ENCODE data around the gene GCFC2.
"Not testable (repeated sequence)": the region's sequence is repeated elsewhere in the genome, so short reads cannot be mapped to it uniquely, and the experiment has no call there.

GCFC2 gene

GRCh38 chr2:75711590-75711989 lies 875 bp upstream of the GCFC2 start:
- H3K9me3 ChIP-seq (replicated peaks in 1 of 2; ENCODE audit: control insufficient read depth in 2 of 2, insufficient read depth in 1 of 2, low read depth in 1 of 2, low read length in 2 of 2); H2BK120ac ChIP-seq (ENCODE audit: low read depth, low read length); DNase-seq (ENCODE audit: low spot score); H2BK15ac ChIP-seq (ENCODE audit: low read length); H4K91ac ChIP-seq (ENCODE audit: low read depth, low read length, poor library complexity); H3K79me1 ChIP-seq (ENCODE audit: low read depth, low read length); H2AFZ ChIP-seq (ENCODE audit: low read length); H3K23ac ChIP-seq (ENCODE audit: low read depth, low read length, poor library complexity); H3K27ac ChIP-seq (replicated peaks; ENCODE audit: low read length); H2BK5ac ChIP-seq (ENCODE audit: low read length); H2AK5ac ChIP-seq (ENCODE audit: low read depth, low read length); H3K4me1 ChIP-seq (ENCODE audit: control insufficient read depth in 2 of 2, insufficient read depth in 1 of 2, low read depth in 1 of 2, low read length in 2 of 2); H3K27me3 ChIP-seq (ENCODE audit: control insufficient read depth in 3 of 3, insufficient read depth in 3 of 3, low read depth in 1 of 3, low read length in 3 of 3); H3K4me2 ChIP-seq (ENCODE audit: insufficient read depth, low read length, poor library complexity, severe bottlenecking); H2BK12ac ChIP-seq (ENCODE audit: low read length); H4K8ac ChIP-seq (ENCODE audit: low read depth, low read length); H3K4ac ChIP-seq (ENCODE audit: low read length); H3K9ac ChIP-seq (ENCODE audit: low read depth, low read length, poor library complexity); H3K36me3 ChIP-seq (replicated peaks in 1 of 2; ENCODE audit: control insufficient read depth in 2 of 2, insufficient read depth in 2 of 2, low read length in 2 of 2); H3K4me3 ChIP-seq (ENCODE audit: low read length in 2 of 2); H3K18ac ChIP-seq (ENCODE audit: low read length); H3K14ac ChIP-seq (ENCODE audit: low read length): not testable (repeated sequence)
- no CpG with 5 or more reads among the region's 31 CpGs for WGBS, 2 donors (ENCODE audit: extremely low coverage in 2 of 2, insufficient read length in 2 of 2, insufficient replicate concordance in 1 of 2)

- Histone ChIP-seq H3K23ac (ENCODE audit: low read depth, low read length, poor library complexity) (peak overlapping the region; percentile 80), H3K18ac (ENCODE audit: low read length) (peak overlapping the region; percentile 97), H3K36me3 (replicated peaks in 1 of 2; ENCODE audit: control insufficient read depth in 2 of 2, insufficient read depth in 2 of 2, low read length in 2 of 2) (no peaks in the 10 kb centered on the region), H2BK5ac (ENCODE audit: low read length) (peak overlapping the region; percentile 93), H3K27ac (replicated peaks; ENCODE audit: low read length) (peak overlapping the region; percentile 85), H3K27me3 (ENCODE audit: control insufficient read depth in 3 of 3, insufficient read depth in 3 of 3, low read depth in 1 of 3, low read length in 3 of 3) (no peaks in the 10 kb centered on the region), H2AFZ (ENCODE audit: low read length) (peak overlapping the region; percentile 86), H3K4me3 (ENCODE audit: low read length in 2 of 2) (peak overlapping the region; percentile 40 to 82), H2BK12ac (ENCODE audit: low read length) (no peak overlapping the region), H4K91ac (ENCODE audit: low read depth, low read length, poor library complexity) (no peak overlapping the region), H3K14ac (ENCODE audit: low read length) (no peak overlapping the region), H4K8ac (ENCODE audit: low read depth, low read length) (no peak overlapping the region), H2AK5ac (ENCODE audit: low read depth, low read length) (no peak overlapping the region), H2BK15ac (ENCODE audit: low read length) (no peak overlapping the region), H3K4me2 (ENCODE audit: insufficient read depth, low read length, poor library complexity, severe bottlenecking) (peak overlapping the region; percentile 57), H3K9ac (ENCODE audit: low read depth, low read length, poor library complexity) (peak overlapping the region; percentile 70), H2BK120ac (ENCODE audit: low read depth, low read length) (no peak overlapping the region), H3K79me1 (ENCODE audit: low read depth, low read length) (no peaks in the 10 kb centered on the region), H3K4ac (ENCODE audit: low read length) (no peak overlapping the region), H3K4me1 (ENCODE audit: control insufficient read depth in 2 of 2, insufficient read depth in 1 of 2, low read depth in 1 of 2, low read length in 2 of 2) (peaks cover 0 to 2% of the 10 kb centered on the region in 2 donors), H3K9me3 (replicated peaks in 1 of 2; ENCODE audit: control insufficient read depth in 2 of 2, insufficient read depth in 1 of 2, low read depth in 1 of 2, low read length in 2 of 2) (no peaks in the 10 kb centered on the region)
- no peak for DNase-seq (ENCODE audit: low spot score)
- no CpG with 5 or more reads among the region's 12 CpGs for WGBS, 2 donors (ENCODE audit: extremely low coverage in 2 of 2, insufficient read length in 2 of 2, insufficient replicate concordance in 1 of 2)
These were observed 517 bp downstream of the GCFC2 start for GRCh38 chr2:75710220-75710576.

GRCh38 chr2:75709297-75709696 lies 1.4 kb downstream of the GCFC2 start:
- Histone ChIP-seq H3K9ac (ENCODE audit: low read depth, low read length, poor library complexity) (no peak overlapping the region), H3K27me3 (ENCODE audit: control insufficient read depth in 3 of 3, insufficient read depth in 3 of 3, low read depth in 1 of 3, low read length in 3 of 3) (no peaks in the 10 kb centered on the region), H3K4me3 (ENCODE audit: low read length in 2 of 2) (no peak overlapping the region), H3K4me2 (ENCODE audit: insufficient read depth, low read length, poor library complexity, severe bottlenecking) (no peak overlapping the region), H2BK5ac (ENCODE audit: low read length) (no peak overlapping the region), H2BK120ac (ENCODE audit: low read depth, low read length) (no peak overlapping the region), H2AK5ac (ENCODE audit: low read depth, low read length) (no peak overlapping the region), H2BK15ac (ENCODE audit: low read length) (no peak overlapping the region), H3K79me1 (ENCODE audit: low read depth, low read length) (no peaks in the 10 kb centered on the region), H3K4ac (ENCODE audit: low read length) (no peak overlapping the region), H3K4me1 (ENCODE audit: control insufficient read depth in 2 of 2, insufficient read depth in 1 of 2, low read depth in 1 of 2, low read length in 2 of 2) (peaks cover 0 to 2% of the 10 kb centered on the region in 2 donors), H3K36me3 (replicated peaks in 1 of 2; ENCODE audit: control insufficient read depth in 2 of 2, insufficient read depth in 2 of 2, low read length in 2 of 2) (peaks cover 0 to 2% of the 10 kb centered on the region in 2 donors), H3K18ac (ENCODE audit: low read length) (no peak overlapping the region), H2BK12ac (ENCODE audit: low read length) (no peak overlapping the region), H3K23ac (ENCODE audit: low read depth, low read length, poor library complexity) (no peak overlapping the region), H4K91ac (ENCODE audit: low read depth, low read length, poor library complexity) (no peak overlapping the region), H3K27ac (replicated peaks; ENCODE audit: low read length) (no peak overlapping the region), H3K14ac (ENCODE audit: low read length) (no peak overlapping the region), H4K8ac (ENCODE audit: low read depth, low read length) (no peak overlapping the region), H2AFZ (ENCODE audit: low read length) (no peak overlapping the region), H3K9me3 (replicated peaks in 1 of 2; ENCODE audit: control insufficient read depth in 2 of 2, insufficient read depth in 1 of 2, low read depth in 1 of 2, low read length in 2 of 2) (no peaks in the 10 kb centered on the region)
- no peak for DNase-seq (ENCODE audit: low spot score)
- WGBS, 2 donors (ENCODE audit: extremely low coverage in 2 of 2, insufficient read length in 2 of 2, insufficient replicate concordance in 1 of 2), result no CpG with 5 or more reads among the region's 3 CpGs

- H3K14ac ChIP-seq (ENCODE audit: low read length), result no peak overlapping the region
- H2BK5ac ChIP-seq (ENCODE audit: low read length), result no peak overlapping the region
- no peak overlapping the region for H3K18ac ChIP-seq (ENCODE audit: low read length)
- no peaks in the 10 kb centered on the region for H3K9me3 ChIP-seq (replicated peaks in 1 of 2; ENCODE audit: control insufficient read depth in 2 of 2, insufficient read depth in 1 of 2, low read depth in 1 of 2, low read length in 2 of 2)
- H3K27ac ChIP-seq (replicated peaks; ENCODE audit: low read length), result no peak overlapping the region
- H2AFZ ChIP-seq (ENCODE audit: low read length), result no peak overlapping the region
- H3K36me3 ChIP-seq (replicated peaks in 1 of 2; ENCODE audit: control insufficient read depth in 2 of 2, insufficient read depth in 2 of 2, low read length in 2 of 2), result peaks cover 0 to 4% of the 10 kb centered on the region in 2 donors
- no peak overlapping the region for H4K8ac ChIP-seq (ENCODE audit: low read depth, low read length)
- no peak overlapping the region for H3K4me3 ChIP-seq (ENCODE audit: low read length in 2 of 2)
- H3K9ac ChIP-seq (ENCODE audit: low read depth, low read length, poor library complexity), result no peak overlapping the region
- H2BK15ac ChIP-seq (ENCODE audit: low read length), result no peak overlapping the region
- H2AK5ac ChIP-seq (ENCODE audit: low read depth, low read length), result no peak overlapping the region
- H4K91ac ChIP-seq (ENCODE audit: low read depth, low read length, poor library complexity), result no peak overlapping the region
- DNase-seq (ENCODE audit: low spot score), result no peak
- H3K4ac ChIP-seq (ENCODE audit: low read length), result no peak overlapping the region
- H3K4me1 ChIP-seq (ENCODE audit: control insufficient read depth in 2 of 2, insufficient read depth in 1 of 2, low read depth in 1 of 2, low read length in 2 of 2), result peaks cover 0 to 2% of the 10 kb centered on the region in 2 donors
- no peak overlapping the region for H2BK12ac ChIP-seq (ENCODE audit: low read length)
- no peaks in the 10 kb centered on the region for H3K79me1 ChIP-seq (ENCODE audit: low read depth, low read length)
- WGBS, 2 donors (ENCODE audit: extremely low coverage in 2 of 2, insufficient read length in 2 of 2, insufficient replicate concordance in 1 of 2), result no CpG with 5 or more reads among the region's 3 CpGs
- H3K27me3 ChIP-seq (ENCODE audit: control insufficient read depth in 3 of 3, insufficient read depth in 3 of 3, low read depth in 1 of 3, low read length in 3 of 3), result no peaks in the 10 kb centered on the region
- no peak overlapping the region for H3K23ac ChIP-seq (ENCODE audit: low read depth, low read length, poor library complexity)
- no peak overlapping the region for H3K4me2 ChIP-seq (ENCODE audit: insufficient read depth, low read length, poor library complexity, severe bottlenecking)
- H2BK120ac ChIP-seq (ENCODE audit: low read depth, low read length), result no peak overlapping the region
These were observed 2.8 kb downstream of the GCFC2 start for GRCh38 chr2:75707901-75708300.

Data from neuronal stem cell (in vitro differentiated cells).